IMR-90 (cell line): ENCODE measurements around the gene MGRN1. TPM values are rescaled to one million over a fixed set of nuclear protein-coding genes. Genes with fewer than 3 reads are reported as not detected.
A peak's percentile ranks its signal among the peaks of the same experiment; 100 is the strongest.

ENCODE experiments used
- ATAC-seq: fragments of 200-7000 bp; cut with Tn5 transposase; 2 replicates; pipeline ENCODE4 v1.9.1; 2020; ENCODE audit warnings: low read depth, mild to moderate bottlenecking, moderate library complexity
- BruUV-seq: library from RNA; stranded (reverse); fragments of 400-500 nt; replicated peaks from 2 replicates; lab custom pipeline; 2021; lab: Mats Ljungman, UMichigan
- CTCF ChIA-PET: fragments of 300-600 bp; formaldehyde crosslinking; extraction: SDS; loops from one replicate; lab custom pipeline; 2021; ENCODE audit warnings: antibody characterized with exemption; lab: Yijun Ruan, JAX
- POLR2A ChIA-PET: fragments of 300-600 bp; sonication (Branson Sonifier 250); formaldehyde crosslinking; loops from one replicate; lab custom pipeline; 2022; ENCODE audit warnings: antibody characterized with exemption; ENCODE audit not compliant: unreplicated experiment; lab: Charles Lee
- DNase-seq: peaks from one replicate; pipeline ENCODE4 v3.0.0; 2013
- H2AFZ ChIP-seq: replicated peaks from 2 replicates; pipeline ENCODE3; 2013; ENCODE audit warnings: low read length, mild to moderate bottlenecking; ENCODE audit not compliant: poor library complexity
- H2AK5ac ChIP-seq: 2 replicates; pipeline ENCODE4 v1.6.1; 2013; ENCODE audit warnings: low read depth, low read length, inconsistent platforms
- H2AK9ac ChIP-seq: replicated peaks from 2 replicates; pipeline ENCODE3; 2013; ENCODE audit warnings: mild to moderate bottlenecking, low read depth, low read length, moderate library complexity; ENCODE audit not compliant: poor library complexity
- H2BK120ac ChIP-seq: 2 replicates; pipeline ENCODE4 v1.6.1; 2013; ENCODE audit warnings: low read depth, low read length, inconsistent platforms
- H2BK15ac ChIP-seq: 3 replicates; pipeline ENCODE4 v1.6.1; 2013; ENCODE audit warnings: low read depth, low read length, inconsistent platforms
- H2BK20ac ChIP-seq: 2 replicates; pipeline ENCODE4 v1.6.1; 2013; ENCODE audit warnings: low read depth, mild to moderate bottlenecking, inconsistent platforms, low read length, moderate library complexity
- H2BK5ac ChIP-seq: 2 replicates; pipeline ENCODE4 v1.6.1; 2013; ENCODE audit warnings: mild to moderate bottlenecking, low read depth, low read length, inconsistent platforms; ENCODE audit not compliant: poor library complexity, severe bottlenecking
- H3K14ac ChIP-seq: replicated peaks from 2 replicates; pipeline ENCODE4 v1.6.1; 2013; ENCODE audit warnings: low read depth, low read length, inconsistent platforms
- H3K18ac ChIP-seq: 2 replicates; pipeline ENCODE4 v1.6.1; 2013; ENCODE audit warnings: low read depth, low read length, control low read depth
- H3K23ac ChIP-seq: 2 replicates; pipeline ENCODE4 v1.6.1; 2013; ENCODE audit warnings: low read depth, low read length, inconsistent platforms
- H3K27ac ChIP-seq: 2 replicates; pipeline ENCODE4 v1.5.1; 2013; ENCODE audit warnings: mild to moderate bottlenecking, control low read depth, low read length; ENCODE audit not compliant: insufficient read depth
- H3K27me3 ChIP-seq: 2 replicates; pipeline ENCODE4 v1.6.1; 2013; ENCODE audit warnings: low read length; ENCODE audit not compliant: control insufficient read depth, insufficient read depth
- H3K36me3 ChIP-seq: 2 replicates; pipeline ENCODE4 v1.6.1; 2013; ENCODE audit warnings: low read length, mixed read lengths; ENCODE audit not compliant: control insufficient read depth, insufficient read depth
- H3K4ac ChIP-seq: 2 replicates; pipeline ENCODE4 v1.6.1; 2013; ENCODE audit warnings: low read depth, low read length, inconsistent platforms
- H3K4me1 ChIP-seq: 2 replicates; pipeline ENCODE4 v1.6.1; 2013; ENCODE audit warnings: low read length, mixed read lengths; ENCODE audit not compliant: control insufficient read depth, insufficient read depth
- H3K4me2 ChIP-seq: 2 replicates; pipeline ENCODE4 v1.6.1; 2013; ENCODE audit warnings: low read depth, mild to moderate bottlenecking, control low read depth, low read length, moderate library complexity
- H3K4me3 ChIP-seq: 2 replicates; pipeline ENCODE4 v1.5.1; 2013; ENCODE audit warnings: low read depth, mild to moderate bottlenecking, control low read depth, low read length, moderate library complexity; ENCODE audit not compliant: insufficient read depth
- H3K56ac ChIP-seq: 2 replicates; pipeline ENCODE4 v1.6.1; 2013; ENCODE audit warnings: low read length, inconsistent platforms; ENCODE audit not compliant: insufficient read depth; ENCODE audit errors: extremely low read depth
- H3K79me1 ChIP-seq, 2 experiments: 2 replicates each; pipeline ENCODE4 v1.6.1; 2013; ENCODE audit warnings: low read length in 2 of 2, inconsistent platforms in 1 of 2, low read depth in 1 of 2
- H3K9ac ChIP-seq: 2 replicates; pipeline ENCODE4 v1.6.1; 2013; ENCODE audit warnings: low read depth, low read length, control low read depth
- H3K9me1 ChIP-seq: 2 replicates; pipeline ENCODE4 v1.6.1; 2013; ENCODE audit warnings: low read length, inconsistent platforms; ENCODE audit not compliant: insufficient read depth
- H3K9me3 ChIP-seq: 2 replicates; pipeline ENCODE4 v1.6.1; 2013; ENCODE audit warnings: low read length; ENCODE audit not compliant: control insufficient read depth, insufficient read depth
- H4K20me1 ChIP-seq: 2 replicates; pipeline ENCODE4 v1.6.1; 2013; ENCODE audit warnings: low read length, inconsistent platforms; ENCODE audit not compliant: insufficient read depth
- H4K5ac ChIP-seq: 2 replicates; pipeline ENCODE4 v1.6.1; 2013; ENCODE audit warnings: mild to moderate bottlenecking, low read depth, low read length, control low read depth
- H4K8ac ChIP-seq, 2 experiments: 2 replicates each; pipeline ENCODE4 v1.6.1; 2013; ENCODE audit warnings: low read depth in 2 of 2, low read length in 2 of 2, control low read depth in 1 of 2, inconsistent platforms in 1 of 2
- H4K91ac ChIP-seq: 2 replicates; pipeline ENCODE4 v1.6.1; 2013; ENCODE audit warnings: low read depth, low read length, inconsistent platforms; ENCODE audit not compliant: insufficient read depth
- BHLHE40 ChIP-seq: fragments of 150-350 bp; IDR thresholded peaks from 2 replicates; pipeline ENCODE4 v1.6.1; 2016; ENCODE audit warnings: mild to moderate bottlenecking, low read depth, low read length
- CEBPB ChIP-seq: IDR thresholded peaks from 2 replicates; pipeline ENCODE4 v1.6.1; 2012; ENCODE audit warnings: low read depth, low read length, improper control_type of control experiment
- CHD1 ChIP-seq: IDR thresholded peaks from 2 replicates; pipeline ENCODE4 v1.6.1; 2012; ENCODE audit warnings: low read depth, low read length, improper control_type of control experiment
- MAZ ChIP-seq: IDR thresholded peaks from 2 replicates; pipeline ENCODE4 v1.6.1; 2012; ENCODE audit warnings: low read depth, mild to moderate bottlenecking, low read length, improper control_type of control experiment, moderate library complexity, borderline replicate concordance
- NFE2L2 ChIP-seq: fragments of 150-350 bp; IDR thresholded peaks from 2 replicates; pipeline ENCODE4 v1.6.1; 2016; ENCODE audit warnings: low read depth, mild to moderate bottlenecking, low read length
- RCOR1 ChIP-seq: IDR thresholded peaks from 2 replicates; pipeline ENCODE4 v1.6.1; 2012; ENCODE audit warnings: mild to moderate bottlenecking, low read length, improper control_type of control experiment; ENCODE audit not compliant: insufficient replicate concordance
- RFX5 ChIP-seq: IDR thresholded peaks from 2 replicates; pipeline ENCODE4 v1.8.0; 2012; ENCODE audit warnings: low read depth, mild to moderate bottlenecking, low read length, moderate library complexity
- WGBS, 2 experiments: methylation state at CpG; one replicate each; pipeline versions ENCODE4 v1.1.5 to v1.1.7; 2013; ENCODE audit warnings: missing lambda C conversion rate in 2 of 2; ENCODE audit not compliant: insufficient read length in 1 of 2; ENCODE audit errors: extremely low coverage in 2 of 2; 5-methylcytosine and 5-hydroxymethylcytosine counted together
- dilution Hi-C: fragments of 300-500 bp; cut with HindIII; formaldehyde crosslinking; loops from one replicate; pipeline ENCODE4 v1.14.3; 2018; ENCODE audit warnings: low sequenced_read_pairs; ENCODE audit not compliant: unreplicated experiment
- in situ Hi-C: fragments of 300-500 bp; cut with MboI; formaldehyde crosslinking; loops from 3 replicates; pipeline ENCODE4 v1.14.3; 2019; ENCODE audit warnings: low sequenced_read_pairs, inconsistent platforms, mixed read lengths
- intact Hi-C: fragments of 100-400 bp; cut with micrococcal nuclease; formaldehyde crosslinking; loops from 2 replicates; pipeline ENCODE4 v1.10.0; 2022
- polyA plus RNA-seq, 3 experiments: library from polyadenylated mRNA; depleted of rRNA; stranded (reverse); fragments of >200 nt; gene quantifications; 2 replicates each; pipeline ENCODE4 v1.2.3, GENCODE V29; 2012; ENCODE audit warnings: low replicate concordance in 1 of 3
- total RNA-seq: library from RNA; depleted of rRNA; stranded (reverse); fragments of >200 nt; gene quantifications from 2 replicates; pipeline ENCODE4 v1.2.3, GENCODE V29; 2012
- TF ChIP-seq, protein P1 (sequence below): fragments of 150-350 bp; IDR thresholded peaks from 2 replicates; pipeline ENCODE4 v1.6.1; 2017; ENCODE audit warnings: mild to moderate bottlenecking, antibody characterized with exemption, low read length, low read depth
- TF ChIP-seq, protein P2 (sequence below): fragments of 150-350 bp; IDR thresholded peaks from 2 replicates; pipeline ENCODE4 v1.6.1; 2016; ENCODE audit warnings: low read depth, mild to moderate bottlenecking, low read length, moderate library complexity, borderline replicate concordance

The MGRN1 gene
- total and polyA plus RNA-seq, 2 of the 4 experiments (the other 2 are of a cell fraction) = 11.7 to 32.7 TPM

DNA sequence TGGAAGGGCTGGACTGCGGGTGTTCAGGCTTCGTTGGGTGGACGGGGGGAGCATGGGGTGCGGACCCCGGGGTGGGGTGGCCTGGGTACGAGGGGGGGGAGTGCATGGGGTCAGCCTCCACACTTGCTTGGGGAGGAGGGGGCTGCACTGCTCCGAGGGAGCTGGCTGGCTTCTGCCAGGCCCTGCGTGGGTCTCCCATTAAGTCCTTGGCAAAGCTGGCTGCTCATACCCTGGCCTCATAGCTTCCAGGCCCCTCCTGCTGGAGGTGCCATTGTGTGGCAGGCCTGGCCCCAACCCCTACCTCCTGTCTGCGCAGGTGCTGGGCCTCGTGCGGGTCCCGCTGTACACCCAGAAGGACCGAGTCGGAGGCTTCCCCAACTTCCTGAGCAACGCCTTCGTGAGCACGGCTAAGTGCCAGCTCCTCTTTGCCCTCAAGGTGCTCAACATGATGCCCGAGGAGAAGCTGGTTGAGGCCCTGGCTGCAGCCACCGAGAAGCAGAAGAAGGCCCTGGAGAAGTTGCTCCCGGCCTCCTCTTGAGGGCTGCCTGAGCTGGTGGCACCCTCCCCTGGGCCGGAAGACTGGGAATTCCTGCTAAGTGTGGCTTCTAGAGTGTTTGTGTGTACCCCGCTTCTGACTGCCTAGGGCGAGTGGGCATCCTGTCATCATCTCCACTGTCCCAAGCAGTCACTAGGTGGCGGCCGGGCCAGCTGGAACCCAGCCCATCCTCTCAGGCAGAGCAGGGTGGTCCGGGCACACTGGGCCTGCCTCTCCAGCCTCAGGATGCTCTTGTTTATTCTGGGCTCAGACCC is 70.2 kb downstream of the MGRN1 start:
- DNase-seq (no peak), ATAC-seq (no peak)
- no peak overlapping the region for H3K14ac ChIP-seq
- no peak for TF ChIP-seq MAZ
- TF ChIP-seq, protein P1, sequence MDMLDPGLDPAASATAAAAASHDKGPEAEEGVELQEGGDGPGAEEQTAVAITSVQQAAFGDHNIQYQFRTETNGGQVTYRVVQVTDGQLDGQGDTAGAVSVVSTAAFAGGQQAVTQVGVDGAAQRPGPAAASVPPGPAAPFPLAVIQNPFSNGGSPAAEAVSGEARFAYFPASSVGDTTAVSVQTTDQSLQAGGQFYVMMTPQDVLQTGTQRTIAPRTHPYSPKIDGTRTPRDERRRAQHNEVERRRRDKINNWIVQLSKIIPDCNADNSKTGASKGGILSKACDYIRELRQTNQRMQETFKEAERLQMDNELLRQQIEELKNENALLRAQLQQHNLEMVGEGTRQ = no peak
- TF ChIP-seq, protein P2, sequence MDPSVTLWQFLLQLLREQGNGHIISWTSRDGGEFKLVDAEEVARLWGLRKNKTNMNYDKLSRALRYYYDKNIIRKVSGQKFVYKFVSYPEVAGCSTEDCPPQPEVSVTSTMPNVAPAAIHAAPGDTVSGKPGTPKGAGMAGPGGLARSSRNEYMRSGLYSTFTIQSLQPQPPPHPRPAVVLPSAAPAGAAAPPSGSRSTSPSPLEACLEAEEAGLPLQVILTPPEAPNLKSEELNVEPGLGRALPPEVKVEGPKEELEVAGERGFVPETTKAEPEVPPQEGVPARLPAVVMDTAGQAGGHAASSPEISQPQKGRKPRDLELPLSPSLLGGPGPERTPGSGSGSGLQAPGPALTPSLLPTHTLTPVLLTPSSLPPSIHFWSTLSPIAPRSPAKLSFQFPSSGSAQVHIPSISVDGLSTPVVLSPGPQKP = no peak
- TF ChIP-seq RFX5 = no peak
- no peak for TF ChIP-seq CHD1
- TF ChIP-seq CEBPB = no peak
- TF ChIP-seq RCOR1 = no peak
- no peak for TF ChIP-seq BHLHE40
- no peak for TF ChIP-seq NFE2L2
- H4K20me1 ChIP-seq = peaks cover 20% of the 10 kb centered on the region
- H3K18ac ChIP-seq = no peak overlapping the region
- H2AFZ ChIP-seq = peak overlapping the region; percentile 21
- ChIA-PET POLR2A (no interaction called here), CTCF (interaction anchor here (0.9 to 1.4 kb wide), 2 partner anchors 12 kb away, joined by 3 read pairs; no protein-coding TSS in a partner anchor)
- no peak overlapping the region for H2BK15ac ChIP-seq
- peaks cover 0 to 26% of the 10 kb centered on the region in 2 experiments; a peak in 3 of 4 replicates for H3K79me1 ChIP-seq
- H4K8ac ChIP-seq = no peak overlapping the region
- peak overlapping the region; percentile 52; the same call in 1 of the 2 replicates for H3K4me2 ChIP-seq
- peak overlapping the region; percentile 89; the same call in 1 of the 2 replicates for H3K4me3 ChIP-seq
- peak overlapping the region; percentile 93 for H2AK9ac ChIP-seq
- no peak overlapping the region for H4K91ac ChIP-seq
- in situ Hi-C loops (no loop called here), intact Hi-C loops (loop anchor here (2.0 kb wide), 1 partner anchor 262 kb away; no protein-coding TSS in a partner anchor), dilution Hi-C loops (no loop called here)
- no peak overlapping the region for H3K23ac ChIP-seq
- BruUV-seq = no TSS peak
- WGBS, 2 experiments = 67% methylated on average over 12 of the region's 26 CpGs; no CpG with 5 or more reads in 1 of the 2 experiments
- H3K4me1 ChIP-seq = peaks cover 7% of the 10 kb centered on the region
- H3K9me1 ChIP-seq = peaks cover 5% of the 10 kb centered on the region; the same call in 1 of the 2 replicates
- H3K9ac ChIP-seq = peak overlapping the region; percentile 27
- H2BK5ac ChIP-seq = no peak overlapping the region
- H2AK5ac ChIP-seq = no peak overlapping the region
- H3K36me3 ChIP-seq = peaks cover 45% of the 10 kb centered on the region
- no peak overlapping the region for H3K4ac ChIP-seq
- no peaks in the 10 kb centered on the region for H3K27me3 ChIP-seq
- no peak overlapping the region for H2BK120ac ChIP-seq
- H3K27ac ChIP-seq = peak overlapping the region; percentile 34; the same call in 1 of the 2 replicates
- H4K5ac ChIP-seq = no peak overlapping the region
- no peak overlapping the region for H2BK20ac ChIP-seq
- H3K9me3 ChIP-seq = no peaks in the 10 kb centered on the region
- H3K56ac ChIP-seq = no peak overlapping the region
